ENCODE measurements around the gene SYCE3.

GRCh38 chr22:50570861-50571260, 8.1 kb upstream of the SYCE3 start:
- TF ChIP-seq CTCF (IDR thresholded peaks at IDR 0.05) (no peak), ZFX (IDR thresholded peaks at IDR 0.05; ENCODE audit: borderline replicate concordance) (no peak)
